Activated CD8-positive, alpha-beta T cell treated with anti-CD3 and anti-CD28 coated beads for 36 hours (primary cell): ENCODE data around the gene MZT2B. TPM values are rescaled to one million over a fixed set of nuclear protein-coding genes. Genes with fewer than 3 reads are reported as not detected.
A peak's percentile ranks its signal among the peaks of the same experiment; 100 is the strongest.
"Not testable (repeated sequence)": the region's sequence is repeated elsewhere in the genome, so short reads cannot be mapped to it uniquely, and the experiment has no call there.

Experiments
- ATAC-seq: fragments of 200-7000 bp; cut with Tn5 transposase; one replicate; pipeline ENCODE4 v1.10.0; 2021; ENCODE audit warnings: mild to moderate bottlenecking, moderate library complexity
- CTCF ChIA-PET: fragments of 350-600 bp; sonication (Branson Sonifier 250); formaldehyde crosslinking; loops from one replicate; lab custom pipeline; 2021; ENCODE audit warnings: antibody characterized with exemption; lab: Charles Lee
- POLR2A ChIA-PET: fragments of 350-600 bp; sonication (Branson Sonifier 250); formaldehyde crosslinking; loops from one replicate; lab custom pipeline; 2021; ENCODE audit warnings: antibody characterized with exemption; lab: Charles Lee
- DNase-seq: peaks from one replicate; pipeline ENCODE4 v3.0.0-alpha.2; 2020
- H3K27ac Mint-ChIP-seq: one replicate; pipeline ENCODE4 v1.8.0; 2021; ENCODE audit warnings: mild to moderate bottlenecking, mixed read lengths
- H3K27me3 Mint-ChIP-seq: one replicate; pipeline ENCODE4 v1.8.0; 2021; ENCODE audit warnings: mixed read lengths
- H3K36me3 Mint-ChIP-seq: one replicate; pipeline ENCODE4 v1.8.0; 2021; ENCODE audit warnings: low read depth, mixed read lengths
- H3K4me1 Mint-ChIP-seq: one replicate; pipeline ENCODE4 v1.8.0; 2021; ENCODE audit warnings: low read depth, mixed read lengths
- H3K4me3 Mint-ChIP-seq: one replicate; pipeline ENCODE4 v1.8.0; 2021; ENCODE audit warnings: mild to moderate bottlenecking, moderate library complexity, mixed read lengths
- H3K9me3 Mint-ChIP-seq: one replicate; pipeline ENCODE4 v1.8.0; 2021; ENCODE audit warnings: mixed read lengths
- CTCF ChIP-seq: fragments of 200-600 bp; IDR thresholded peaks from one replicate; pipeline ENCODE4 v1.8.0; 2022; ENCODE audit warnings: antibody characterized with exemption, mild to moderate bottlenecking
- intact Hi-C: fragments of 100-400 bp; cut with micrococcal nuclease; formaldehyde crosslinking; loops from one replicate; pipeline ENCODE4 v1.10.0; 2022
- total RNA-seq, 2 experiments: library from RNA; stranded (reverse); gene quantifications; one replicate each; pipeline ENCODE4 v1.2.3, GENCODE V29; 2021

MZT2B gene
- total RNA-seq, 2 experiments from 2014 or later: 390 to 402 TPM

GRCh38 chr2:130186391-130186790, 4.3 kb downstream of the MZT2B start:
- ATAC-seq (no peak), DNase-seq (no peak)
- TF ChIP-seq CTCF: no peak
- Mint-ChIP-seq H3K4me3 (no peak overlapping the region), H3K9me3 (no peaks in the 10 kb centered on the region), H3K27me3 (no peaks in the 10 kb centered on the region), H3K4me1 (peaks cover 10% of the 10 kb centered on the region), H3K27ac (peak overlapping the region; percentile 38), H3K36me3 (peaks cover 25% of the 10 kb centered on the region)
- POLR2A ChIA-PET: interaction anchor here (1.1 to 1.6 kb wide), 2 partner anchors 1301 to 1303 kb away, joined by 3 to 4 read pairs; no protein-coding TSS in a partner anchor
- intact Hi-C loops: no loop called here
- CTCF ChIA-PET: no interaction called here

- peaks cover 28% of the 10 kb centered on the region for H3K36me3 Mint-ChIP-seq
- TF ChIP-seq CTCF: no peak
- H3K4me3 Mint-ChIP-seq: no peak overlapping the region
- H3K9me3 Mint-ChIP-seq: no peaks in the 10 kb centered on the region
- DNase-seq (no peak), ATAC-seq (no peak)
- no peak overlapping the region for H3K27ac Mint-ChIP-seq
- ChIA-PET CTCF (no interaction called here), POLR2A (interaction anchor here (1.2 kb wide), 1 partner anchor 1300 kb away, joined by 5 read pairs; no protein-coding TSS in a partner anchor)
- no peaks in the 10 kb centered on the region for H3K27me3 Mint-ChIP-seq
- peaks cover 11% of the 10 kb centered on the region for H3K4me1 Mint-ChIP-seq
- intact Hi-C loops: no loop called here
These were observed 5.2 kb downstream of the MZT2B start for GRCh38 chr2:130187268-130187667.

GRCh38 chr2:130187859-130188792, 6.1 kb downstream of the MZT2B start:
- H3K9me3 Mint-ChIP-seq, ATAC-seq, CTCF ChIA-PET, H3K27ac Mint-ChIP-seq, DNase-seq, intact Hi-C loops, H3K27me3 Mint-ChIP-seq, H3K4me3 Mint-ChIP-seq: not testable (repeated sequence)
- peaks cover 14% of the 10 kb centered on the region for H3K4me1 Mint-ChIP-seq
- peaks cover 25% of the 10 kb centered on the region for H3K36me3 Mint-ChIP-seq
- POLR2A ChIA-PET: interaction anchor here (1.2 kb wide), 1 partner anchor 1299 kb away, joined by 5 read pairs; no protein-coding TSS in a partner anchor

- DNase-seq, H3K4me1 Mint-ChIP-seq, ATAC-seq, POLR2A ChIA-PET, CTCF ChIA-PET, H3K27ac Mint-ChIP-seq, H3K9me3 Mint-ChIP-seq, intact Hi-C loops, H3K27me3 Mint-ChIP-seq, H3K4me3 Mint-ChIP-seq: not testable (repeated sequence)
- H3K36me3 Mint-ChIP-seq: peaks cover 20% of the 10 kb centered on the region
These were observed 6.9 kb downstream of the MZT2B start for GRCh38 chr2:130188958-130189357.

- POLR2A ChIA-PET: no interaction called here
- peaks cover 14% of the 10 kb centered on the region for H3K36me3 Mint-ChIP-seq
- H3K9me3 Mint-ChIP-seq: no peaks in the 10 kb centered on the region
- H3K27me3 Mint-ChIP-seq: no peaks in the 10 kb centered on the region
- no peak overlapping the region for H3K27ac Mint-ChIP-seq
- peaks cover 7% of the 10 kb centered on the region for H3K4me1 Mint-ChIP-seq
- ATAC-seq (no peak), DNase-seq (no peak)
- TF ChIP-seq CTCF: no peak
- no peak overlapping the region for H3K4me3 Mint-ChIP-seq
- intact Hi-C loops: no loop called here
- CTCF ChIA-PET: interaction anchor here (0.9 kb wide), 1 partner anchor 9 kb away, joined by 3 read pairs; the partner anchor contains the start of gene SMPD4
These were observed 8.2 kb downstream of the MZT2B start for GRCh38 chr2:130190237-130190636.

- H3K36me3 Mint-ChIP-seq, H3K4me3 Mint-ChIP-seq, DNase-seq, intact Hi-C loops, H3K9me3 Mint-ChIP-seq, ATAC-seq, POLR2A ChIA-PET, H3K27me3 Mint-ChIP-seq, H3K4me1 Mint-ChIP-seq: not testable (repeated sequence)
- CTCF ChIA-PET: interaction anchor here (0.9 kb wide), 1 partner anchor 10 kb away, joined by 3 read pairs; the partner anchor contains the start of gene SMPD4
- peak overlapping the region; percentile 43 for H3K27ac Mint-ChIP-seq
These were observed 9.3 kb downstream of the MZT2B start for GRCh38 chr2:130191319-130191718.

- H3K36me3 Mint-ChIP-seq, POLR2A ChIA-PET, H3K27ac Mint-ChIP-seq, CTCF ChIA-PET, intact Hi-C loops, ATAC-seq, H3K4me1 Mint-ChIP-seq, DNase-seq, H3K4me3 Mint-ChIP-seq, H3K27me3 Mint-ChIP-seq, H3K9me3 Mint-ChIP-seq: not testable (repeated sequence)
These were observed 10.4 kb downstream of the MZT2B start for GRCh38 chr2:130192451-130192850.

GRCh38 chr2:130193824-130194223, 11.8 kb downstream of the MZT2B start:
- POLR2A ChIA-PET, H3K9me3 Mint-ChIP-seq, CTCF ChIA-PET, H3K27ac Mint-ChIP-seq, H3K27me3 Mint-ChIP-seq, H3K4me1 Mint-ChIP-seq, H3K4me3 Mint-ChIP-seq, H3K36me3 Mint-ChIP-seq, ATAC-seq, DNase-seq, intact Hi-C loops: not testable (repeated sequence)

GRCh38 chr2:130195089-130195635, 13.1 kb downstream of the MZT2B start:
- H3K4me3 Mint-ChIP-seq, DNase-seq, H3K9me3 Mint-ChIP-seq, H3K36me3 Mint-ChIP-seq, intact Hi-C loops, H3K27me3 Mint-ChIP-seq, H3K4me1 Mint-ChIP-seq, ATAC-seq, CTCF ChIA-PET, POLR2A ChIA-PET, H3K27ac Mint-ChIP-seq: not testable (repeated sequence)
